Hematopoietic multipotent progenitor cell (in vitro differentiated cells): Measurements from ENCODE around the gene CDK5RAP2. TPM values are rescaled to one million over a fixed set of nuclear protein-coding genes. Genes with fewer than 3 reads are reported as not detected.
"Not testable (repeated sequence)": the region's sequence is repeated elsewhere in the genome, so short reads cannot be mapped to it uniquely, and the experiment has no call there.

Experiments
- DNase-seq, 3 donors: peaks; one replicate each; pipeline ENCODE4 v3.0.0-alpha.2; 2011 to 2015; ENCODE audit warnings: low read depth in 2 of 3, low spot score in 2 of 3
- total RNA-seq: library from RNA; depleted of rRNA; stranded (reverse); fragments of >200 nt; gene quantifications from one replicate; pipeline ENCODE4 v1.2.3, GENCODE V29; 2012

The CDK5RAP2 gene
- 25.0 TPM for total RNA-seq

DNA sequence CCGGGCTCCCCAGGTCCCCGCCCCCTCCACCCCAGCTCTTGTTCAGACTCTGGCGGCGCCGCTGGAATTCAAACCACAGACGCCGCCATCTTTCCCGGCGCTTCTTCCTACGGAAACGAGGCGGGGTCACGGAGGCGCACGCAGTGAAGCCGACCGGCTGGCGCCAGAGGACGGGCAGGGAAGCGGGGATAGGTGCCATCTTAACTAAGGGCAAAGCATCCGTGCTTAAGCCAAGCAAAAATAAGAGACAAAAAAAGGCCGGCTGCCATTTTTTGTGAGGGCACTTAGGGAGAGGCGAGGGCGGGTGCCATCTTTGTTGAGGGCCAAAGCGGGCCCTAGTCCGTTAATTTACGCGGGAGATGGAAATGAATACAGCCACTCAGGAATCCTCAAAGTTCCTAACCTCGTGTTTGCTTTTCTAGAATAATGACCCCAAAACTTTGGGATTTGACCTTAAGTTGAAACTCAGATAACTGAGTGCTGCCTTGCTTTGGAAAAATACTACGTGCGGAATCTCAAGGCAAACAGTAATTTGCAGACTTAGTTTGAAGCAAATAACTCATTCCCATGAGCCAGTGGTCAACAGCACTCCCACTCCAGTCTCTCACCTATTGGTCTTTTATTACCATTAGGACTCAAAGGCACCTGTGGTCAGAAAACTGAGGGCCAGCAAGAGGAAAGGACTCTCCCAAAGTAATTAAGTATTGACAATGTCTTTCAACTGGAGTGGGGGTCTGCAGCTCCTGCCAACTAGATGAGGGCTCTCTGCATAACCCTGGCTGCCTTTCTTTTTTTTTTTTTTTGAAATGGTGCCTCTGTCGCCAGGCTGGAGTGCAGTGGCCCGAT is at the start of gene CDK5RAP2:
TSS of gene CDK5RAP2 (minus strand) at position 117 of the 846 bp plus-strand sequence. CDS start 189 bp downstream, outside the sequence.
- DNase-seq, result peak; percentile 80 to 98 (median 96)

GRCh38 chr9:120628925-120629497 is 49.0 kb upstream of the CDK5RAP2 start:
- not testable (repeated sequence) for DNase-seq

GRCh38 chr9:120628207-120628924 is 48.4 kb upstream of the CDK5RAP2 start:
- no peak for DNase-seq

DNA sequence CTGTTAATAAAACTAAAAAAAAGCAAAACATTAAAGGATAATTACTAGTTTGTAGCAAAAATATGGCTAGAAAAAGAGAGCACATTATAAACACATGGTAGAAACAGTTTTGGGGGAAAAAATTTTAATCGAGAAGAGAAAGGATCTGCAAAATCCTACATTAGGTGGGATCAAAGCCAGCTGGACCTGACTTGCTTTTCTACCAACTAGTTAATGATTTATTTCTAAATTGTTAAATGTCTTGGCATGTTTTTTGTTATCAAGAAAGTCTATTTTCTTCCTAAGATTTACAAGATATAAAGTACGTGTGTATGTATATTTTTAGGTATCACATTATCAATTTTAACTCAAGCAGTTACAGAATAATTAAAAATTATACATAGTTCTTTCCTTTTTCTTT is 47.1 kb upstream of the CDK5RAP2 start:
- DNase-seq, result no peak

DNA sequence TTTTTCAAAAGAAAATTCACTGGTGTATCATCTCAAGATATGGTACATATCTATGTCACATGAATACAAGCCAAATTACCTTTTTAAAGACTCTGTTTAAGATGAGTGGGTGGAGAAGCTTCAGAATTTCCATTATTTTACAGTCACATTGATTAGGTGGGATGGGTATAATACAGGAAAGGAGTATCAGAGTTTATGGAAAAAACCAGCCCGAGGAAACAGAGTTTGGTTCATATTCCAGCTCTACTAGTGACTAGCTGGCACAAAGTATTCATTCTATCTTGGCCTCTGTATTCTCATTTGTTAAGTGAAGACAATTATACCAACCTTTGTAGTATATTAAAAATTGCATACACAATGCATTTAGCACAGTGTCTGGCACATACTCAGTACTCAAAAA is 46.5 kb upstream of the CDK5RAP2 start:
- DNase-seq, result no peak

GRCh38 chr9:120625222-120625621 is 45.3 kb upstream of the CDK5RAP2 start:
- no peak for DNase-seq

GRCh38 chr9:120622790-120623189 is 42.8 kb upstream of the CDK5RAP2 start:
- DNase-seq, result no peak

DNA sequence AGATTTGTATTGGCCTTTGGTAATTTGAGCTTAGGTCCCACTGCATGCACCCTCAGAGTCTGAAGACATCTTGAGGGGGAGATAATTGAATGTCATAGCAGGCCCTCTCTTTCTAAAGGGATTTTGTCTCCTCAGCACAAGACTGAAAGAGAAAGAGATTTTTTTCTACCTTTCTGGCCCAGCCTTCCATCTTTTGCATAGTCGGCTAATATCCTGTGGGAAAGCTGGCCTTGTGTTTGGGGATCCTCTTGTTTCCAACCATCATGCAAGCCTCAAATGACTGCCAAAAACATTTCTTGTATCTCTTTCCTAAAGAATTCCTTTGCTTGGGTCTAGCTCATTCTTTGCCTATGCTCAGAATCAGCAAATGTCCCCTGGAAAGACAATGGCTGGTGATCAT is 42.0 kb upstream of the CDK5RAP2 start:
- DNase-seq, result no peak

DNA sequence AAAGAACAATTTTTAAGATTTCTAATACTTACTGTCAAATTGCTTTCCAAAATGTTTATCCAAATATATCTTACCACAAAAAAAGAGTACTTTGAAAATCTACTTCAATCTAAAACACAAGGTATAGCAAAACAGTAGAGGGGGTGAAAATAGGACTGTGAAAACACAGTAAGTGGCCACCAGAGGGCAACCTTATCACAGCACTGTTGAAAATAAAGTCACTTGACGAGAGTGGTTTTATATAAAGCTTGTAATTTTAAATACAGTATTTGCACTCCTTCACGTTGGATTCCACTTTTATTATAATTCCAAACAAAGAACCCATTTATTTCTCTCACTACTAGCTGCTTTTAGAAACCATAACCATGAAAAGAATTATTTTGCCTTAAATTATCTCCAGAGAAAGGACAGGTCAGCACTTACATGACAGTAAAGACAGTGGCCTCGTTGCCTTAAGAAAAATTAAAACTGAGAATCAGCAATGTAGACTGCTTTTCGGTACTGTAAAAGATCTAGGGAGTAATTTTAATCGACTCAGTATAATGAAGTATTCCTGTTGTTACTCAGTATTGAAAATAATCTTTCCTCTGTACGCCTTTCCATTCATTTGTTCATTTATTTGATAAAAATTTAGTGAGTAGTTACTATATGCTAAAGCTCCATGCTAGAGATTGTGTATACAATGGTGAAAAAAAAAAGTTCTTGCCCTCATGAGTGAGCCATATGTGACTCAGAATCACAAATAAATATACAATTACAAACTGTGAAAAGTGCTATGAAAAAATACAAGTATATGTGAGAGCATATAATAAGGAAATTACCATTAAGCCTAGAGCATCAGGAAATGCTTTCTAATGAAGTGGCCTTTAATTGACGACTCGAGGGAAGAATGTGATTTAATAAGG is 40.0 kb upstream of the CDK5RAP2 start:
- DNase-seq, result peak; percentile 25 to 80 (median 67)

- DNase-seq, result no peak
Measured at GRCh38 chr9:120616966-120617935, 37.3 kb upstream of the CDK5RAP2 start.

DNA sequence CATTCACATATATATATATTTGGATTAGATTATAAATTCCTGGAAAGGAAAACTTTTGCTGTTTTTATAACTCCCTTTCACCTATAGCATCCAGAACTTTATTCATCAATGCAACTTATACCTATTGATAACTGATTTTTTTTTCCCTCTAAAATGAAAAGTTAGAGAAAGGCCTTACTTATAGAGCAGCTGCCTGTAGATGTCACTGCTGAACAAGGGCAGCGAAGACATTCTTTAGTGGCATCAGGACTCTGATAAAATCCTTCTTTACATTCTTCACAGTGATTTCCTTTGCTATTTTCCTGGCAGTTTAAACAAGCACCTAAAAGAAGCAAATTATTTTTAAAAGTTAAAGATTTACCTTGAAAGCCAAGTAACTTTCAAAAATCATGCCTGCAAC is 32.3 kb upstream of the CDK5RAP2 start:
- peak in 1 of 3 donors; percentile 20 for DNase-seq

DNA sequence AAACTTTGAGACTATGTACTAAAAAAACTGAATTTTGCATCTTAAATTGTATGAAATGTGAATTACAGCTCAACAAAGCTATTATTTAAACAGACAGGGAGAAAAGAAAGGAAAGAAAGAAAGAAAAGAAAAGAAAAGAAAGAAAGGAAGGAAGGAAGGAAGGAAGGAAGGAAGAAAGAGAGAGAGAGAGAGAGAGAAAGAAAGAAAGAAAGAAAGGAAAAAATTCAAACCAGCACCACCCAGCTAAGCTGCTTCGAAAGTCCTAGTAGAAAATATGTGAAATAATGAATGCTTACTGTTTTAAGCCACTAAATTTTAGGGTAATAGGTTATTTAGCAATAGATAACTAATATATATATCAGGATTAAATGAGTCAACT is 31.7 kb upstream of the CDK5RAP2 start:
- no peak for DNase-seq

GRCh38 chr9:120610975-120611689 is 31.2 kb upstream of the CDK5RAP2 start:
- DNase-seq, result peak in 2 of 3 donors; percentile 10 to 28

DNA sequence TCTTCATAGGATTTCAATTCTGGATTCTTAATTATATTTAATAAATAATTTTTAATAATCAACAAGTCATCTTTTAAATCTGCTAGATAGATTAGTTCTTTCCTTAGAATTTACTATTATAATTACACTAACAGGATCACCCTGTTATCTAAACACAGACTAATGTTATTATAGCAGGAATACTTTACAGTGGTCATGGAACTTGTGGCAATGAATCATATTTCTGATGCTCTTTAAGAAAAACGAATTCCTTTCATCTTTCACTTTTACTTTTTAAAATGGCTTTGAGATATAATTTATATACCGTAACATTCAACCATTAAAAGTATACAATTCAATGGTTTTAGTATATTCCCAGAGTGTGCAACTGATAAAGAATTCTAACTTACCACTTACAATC is 29.7 kb upstream of the CDK5RAP2 start:
- DNase-seq, result no peak

DNA sequence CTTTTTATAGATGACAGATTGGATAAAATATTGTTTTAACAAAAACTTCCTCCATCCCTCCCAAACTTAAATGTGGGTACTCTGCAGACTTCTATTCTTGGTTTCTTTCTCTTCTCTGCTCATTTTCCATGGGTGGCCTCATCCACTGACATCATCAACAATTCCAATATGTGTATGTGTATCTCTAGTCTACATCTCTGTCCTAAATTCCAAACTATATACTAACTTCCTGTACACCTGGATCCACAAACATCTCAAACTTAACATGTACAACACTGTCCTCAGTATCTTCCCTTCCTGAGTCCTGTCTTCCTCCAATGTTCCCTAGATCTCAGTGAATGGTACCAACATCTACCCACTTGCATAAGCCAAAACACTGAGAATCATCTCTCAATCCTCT is 28.5 kb upstream of the CDK5RAP2 start:
- DNase-seq, result no peak

DNA sequence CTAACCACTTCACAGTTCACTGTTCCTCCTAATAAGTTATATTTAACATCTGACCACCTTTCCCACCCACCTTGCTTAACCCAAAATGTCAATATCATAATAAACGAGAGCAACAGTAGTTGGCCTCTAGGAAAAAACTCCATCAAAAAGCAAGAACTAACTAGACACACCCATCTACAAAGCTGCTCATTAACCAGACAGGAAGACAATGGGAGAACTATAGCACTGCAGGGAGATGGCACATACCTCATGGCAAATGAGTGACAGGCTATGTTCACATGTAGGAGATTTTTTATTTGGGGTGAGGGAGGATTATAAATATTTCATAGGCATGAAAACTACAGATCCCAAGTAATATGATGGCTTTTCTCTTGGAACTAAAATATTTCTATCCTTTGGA is 23.6 kb upstream of the CDK5RAP2 start:
- DNase-seq, result no peak

- DNase-seq, result no peak
Measured at GRCh38 chr9:120603010-120603409, 23.0 kb upstream of the CDK5RAP2 start.

- DNase-seq, result no peak
Measured at GRCh38 chr9:120593955-120594277, 13.9 kb upstream of the CDK5RAP2 start.
